Kidney capillary endothelial cell (primary cell): ENCODE results near the gene CCDC184.
"Not testable (repeated sequence)": the region's sequence is repeated elsewhere in the genome, so short reads cannot be mapped to it uniquely, and the experiment has no call there.

ENCODE experiments used
- DNase-seq: peaks from one replicate; pipeline ENCODE4 v3.0.0-alpha.2; 2018; ENCODE audit warnings: low spot score

Gene CCDC184

GRCh38 chr12:48183091-48183875 lies at the start of gene CCDC184:
CCDC184 (plus strand) TSS chr12:48183644; CDS start chr12:48184123, 479 bp downstream.
- peak; percentile 58 for DNase-seq

DNA sequence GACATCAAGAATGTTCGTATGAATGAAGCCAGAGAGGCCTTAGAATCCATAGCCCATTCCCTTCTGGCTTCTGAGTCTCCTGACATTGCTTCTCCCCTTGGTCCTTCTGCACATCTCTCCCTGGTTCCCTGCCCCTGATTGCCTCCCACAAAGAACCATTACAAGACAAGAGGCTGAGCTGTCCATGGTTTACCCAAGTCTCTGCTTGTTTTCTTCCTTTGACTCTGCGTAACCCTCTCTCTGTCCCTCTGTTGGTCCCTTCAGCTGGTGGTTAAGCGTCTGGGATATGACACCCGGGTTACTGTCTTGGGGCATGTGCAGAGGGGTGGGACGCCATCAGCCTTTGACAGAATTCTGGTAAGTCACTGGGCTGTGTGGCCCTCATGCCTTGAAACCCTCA lies 48.4 kb upstream of the CCDC184 start:
- DNase-seq: no peak

DNA sequence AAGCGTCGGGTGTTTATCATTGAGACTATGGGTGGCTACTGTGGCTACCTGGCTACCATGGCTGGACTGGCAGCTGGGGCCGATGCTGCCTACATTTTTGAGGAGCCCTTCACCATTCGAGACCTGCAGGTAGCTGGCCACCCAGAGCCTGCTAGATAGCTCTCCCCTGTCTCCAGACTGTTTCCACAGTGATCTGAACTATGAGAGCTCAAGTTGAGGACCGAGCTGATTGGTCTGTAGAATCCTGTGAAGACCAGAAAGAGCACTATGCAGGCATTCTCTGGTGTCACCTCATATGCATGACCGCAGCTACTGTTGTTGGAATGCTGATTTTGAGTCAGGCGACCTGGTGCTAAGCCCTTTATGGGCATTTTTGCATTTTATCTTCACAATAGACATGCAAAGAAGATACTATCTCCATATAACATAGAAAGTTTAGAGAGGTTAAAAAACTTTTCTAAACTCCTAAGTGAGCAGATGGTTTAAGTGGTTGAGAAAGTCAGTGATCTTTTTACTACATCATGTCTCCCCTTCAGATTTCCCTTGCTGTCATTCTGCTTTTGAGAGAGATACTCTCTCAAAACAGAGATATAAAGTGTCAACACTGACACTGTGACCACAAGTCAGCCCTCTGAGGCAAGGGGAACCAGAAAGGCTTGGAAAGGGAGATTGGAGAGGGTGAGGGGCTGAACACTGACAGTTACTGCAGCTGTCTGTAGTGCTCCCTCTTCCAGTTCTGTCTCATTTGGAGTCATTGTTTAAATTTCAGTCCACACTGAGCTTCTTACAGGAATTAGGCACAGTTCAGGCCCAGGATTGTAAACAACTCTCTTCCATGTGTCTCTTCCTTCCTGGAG lies 40.4 kb upstream of the CCDC184 start:
- DNase-seq: no peak

GRCh38 chr12:48143898-48144297 lies 39.5 kb upstream of the CCDC184 start:
- no peak for DNase-seq

DNA sequence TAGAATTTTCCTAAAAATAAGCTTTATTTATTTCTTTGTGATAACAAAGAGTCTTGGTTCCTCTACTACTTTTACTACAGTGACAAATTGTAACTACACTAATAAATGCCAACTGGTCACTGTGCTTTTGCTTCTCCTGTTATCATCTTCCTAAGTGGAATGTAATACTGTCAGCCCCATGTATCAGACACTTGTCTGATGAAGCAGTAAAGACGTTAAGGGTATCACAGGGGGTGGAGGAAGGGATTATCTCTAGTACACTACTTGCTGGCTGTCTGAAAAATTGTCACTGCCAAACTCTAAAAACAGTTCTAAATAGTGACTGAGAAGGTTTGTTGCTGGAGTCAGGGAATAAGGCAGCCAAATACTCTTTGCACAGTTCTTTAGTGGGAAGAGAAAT lies 37.5 kb upstream of the CCDC184 start:
- DNase-seq: no peak

- no peak for DNase-seq
These were observed 32.2 kb upstream of the CCDC184 start for GRCh38 chr12:48151103-48151771.

- not testable (repeated sequence) for DNase-seq
These were observed 27.7 kb upstream of the CCDC184 start for GRCh38 chr12:48155786-48156185.

DNA sequence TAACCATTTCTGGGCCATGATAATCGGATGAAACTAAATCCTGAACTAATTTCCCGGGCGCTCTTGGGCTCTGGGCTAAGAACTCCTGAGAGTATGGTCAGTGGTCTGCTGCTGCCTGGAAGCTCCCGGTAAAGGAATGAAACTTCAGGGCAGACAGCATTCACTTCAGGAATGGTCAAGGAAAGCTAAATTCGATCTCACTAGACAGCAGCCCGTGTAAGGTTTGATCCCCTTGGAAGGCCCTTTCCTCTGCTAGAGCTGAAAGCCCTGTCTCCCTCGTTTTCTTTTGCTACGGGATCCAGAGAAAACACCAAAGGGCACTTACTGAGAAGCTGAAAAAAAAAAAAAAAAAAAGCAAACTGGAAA lies 26.8 kb upstream of the CCDC184 start:
- no peak for DNase-seq

DNA sequence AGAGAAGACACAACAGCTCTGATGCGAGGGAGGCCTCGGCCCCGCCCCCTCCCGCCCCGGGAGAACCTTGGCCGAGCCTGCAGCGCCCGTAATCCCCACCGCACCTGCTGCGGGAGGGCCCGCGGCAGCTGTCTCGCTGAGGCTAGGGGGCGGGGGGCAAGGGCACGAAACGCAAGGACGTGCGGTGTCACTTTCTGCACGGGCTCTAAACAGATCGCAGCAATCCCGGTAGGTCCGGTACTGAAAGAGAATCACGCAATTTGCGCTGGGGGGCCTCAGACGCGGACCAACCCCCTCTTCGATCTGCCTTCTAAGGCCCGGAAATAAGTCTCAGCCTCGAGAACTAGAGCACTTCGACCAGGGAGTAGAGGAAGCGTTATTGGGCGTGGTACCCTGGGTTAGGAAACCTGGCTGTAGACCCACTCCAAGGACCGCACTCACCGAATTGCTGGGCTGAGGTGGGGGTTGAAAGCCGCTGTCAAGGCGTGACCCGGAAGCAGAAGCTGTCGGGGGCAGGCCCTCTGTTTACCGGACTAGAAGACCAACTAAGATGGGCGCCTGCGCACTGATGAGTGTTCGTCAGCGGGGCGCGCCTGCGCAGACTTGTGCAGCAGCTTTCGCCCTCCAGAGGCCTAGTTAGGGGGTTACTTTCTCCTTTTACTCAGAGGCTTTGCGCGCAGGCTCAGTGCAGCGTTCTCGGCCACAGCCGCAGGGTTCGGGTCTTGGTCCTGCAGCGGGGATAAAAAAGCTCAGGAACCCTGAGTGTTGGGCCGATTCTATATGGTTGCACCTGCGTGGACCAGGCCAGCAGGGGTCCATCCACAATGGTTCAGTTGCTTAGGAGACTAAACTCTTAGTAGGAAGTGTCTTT lies 26.2 kb upstream of the CCDC184 start, which contains the start of gene ASB8:
Gene ASB8, minus strand, starts transcription at position 498 of the 871 bp plus-strand sequence. CDS start 4,019 bp downstream, outside the sequence.
- peak; percentile 98 for DNase-seq

GRCh38 chr12:48157889-48158370 lies 25.5 kb upstream of the CCDC184 start:
- no peak for DNase-seq

GRCh38 chr12:48160046-48160445 lies 23.4 kb upstream of the CCDC184 start:
- no peak for DNase-seq

- DNase-seq: no peak
These were observed 22.6 kb upstream of the CCDC184 start for GRCh38 chr12:48160807-48161206.

DNA sequence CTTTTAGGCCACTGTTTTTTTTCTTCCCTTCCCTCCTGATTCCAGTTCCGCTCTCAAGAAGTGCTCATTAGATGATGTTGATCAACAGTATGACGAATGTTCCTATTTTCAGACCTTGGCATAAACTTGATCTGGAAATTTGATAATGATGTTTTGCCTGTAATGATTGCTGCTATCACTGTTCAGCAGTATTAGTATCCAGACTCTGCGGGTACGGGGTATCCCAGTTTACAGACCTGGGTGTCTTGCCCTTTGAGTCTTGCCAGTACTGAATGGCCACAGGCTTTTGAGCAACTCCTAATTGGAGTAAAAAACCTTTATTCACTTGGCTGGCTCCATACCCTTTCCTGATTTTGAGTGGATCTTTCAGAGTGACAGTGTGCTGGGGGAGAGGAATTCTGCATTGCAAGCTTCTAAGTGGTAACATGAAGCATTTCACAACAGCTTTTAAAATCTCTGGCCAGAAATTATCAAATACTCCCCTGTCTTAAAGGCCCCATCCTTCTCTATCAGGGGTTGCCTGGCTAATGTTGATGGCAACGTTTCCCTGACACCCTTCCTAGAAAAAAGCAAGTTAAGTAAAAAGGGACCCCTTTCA lies 20.2 kb upstream of the CCDC184 start:
- no peak for DNase-seq

- DNase-seq: no peak
These were observed 19.0 kb upstream of the CCDC184 start for GRCh38 chr12:48164451-48164850.

- peak; percentile 56 for DNase-seq
These were observed 18.1 kb upstream of the CCDC184 start for GRCh38 chr12:48165089-48165981.

- no peak for DNase-seq
These were observed 14.4 kb upstream of the CCDC184 start for GRCh38 chr12:48169011-48169410.

DNA sequence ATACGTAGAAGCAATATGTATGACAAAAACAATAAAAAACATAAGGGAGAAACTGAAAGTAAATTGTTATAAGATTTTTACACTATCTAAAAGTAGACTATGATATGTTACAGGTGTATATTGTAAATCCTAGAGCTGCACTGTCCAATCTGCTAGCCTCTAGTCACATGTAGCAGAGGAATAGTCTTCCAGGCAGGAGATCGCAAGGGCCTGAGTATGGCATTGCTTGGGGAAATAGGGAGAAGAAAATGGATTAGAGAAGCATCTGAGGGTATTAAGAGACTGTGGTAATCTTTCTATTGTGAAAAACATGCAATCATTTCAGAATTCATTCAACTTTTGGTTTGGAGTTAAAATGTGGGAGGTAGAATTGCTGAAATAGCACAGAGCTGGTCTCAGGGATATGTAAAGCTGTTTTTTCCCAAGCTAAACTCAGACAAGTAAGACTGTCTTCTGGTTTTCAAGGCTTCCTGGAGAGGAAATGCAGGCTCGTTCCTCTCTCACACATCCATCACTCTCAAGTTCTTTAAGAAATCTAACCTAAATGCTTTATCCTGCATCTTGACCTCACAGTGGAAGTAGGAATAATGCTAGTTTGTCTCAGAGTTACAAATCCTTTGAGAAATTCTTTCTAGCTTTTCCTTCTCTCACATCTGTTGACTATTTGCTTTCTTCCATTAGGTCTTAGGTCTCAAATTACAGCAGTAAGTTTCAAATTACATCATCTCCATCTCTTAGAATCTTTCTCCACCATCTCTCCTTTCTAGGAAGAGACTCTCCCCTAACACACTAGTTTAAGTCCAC lies 7.6 kb upstream of the CCDC184 start:
- no peak for DNase-seq

- no peak for DNase-seq
These were observed 7.1 kb upstream of the CCDC184 start for GRCh38 chr12:48176417-48176751.

DNA sequence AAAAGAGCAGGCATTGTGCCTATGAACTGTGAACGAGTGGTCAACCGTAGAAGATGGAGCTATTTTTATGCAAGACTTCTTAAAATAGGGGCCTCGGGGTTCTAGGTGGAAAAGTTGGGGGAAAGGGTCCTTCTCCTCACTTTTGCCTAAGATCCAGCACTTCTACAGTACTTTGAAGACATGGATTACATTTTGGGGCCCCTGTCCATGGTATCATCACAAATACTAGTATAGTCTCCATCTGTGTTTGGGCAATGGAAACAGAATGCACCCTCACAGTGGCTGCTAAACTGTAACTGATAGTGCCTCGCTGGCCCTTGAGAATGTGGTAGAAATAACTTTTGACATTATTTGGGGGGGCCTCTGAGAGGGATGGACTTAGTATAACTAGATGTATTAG lies 5.5 kb upstream of the CCDC184 start:
- no peak for DNase-seq
